Gastroesophageal sphincter (tissue), 4 donors: ENCODE measurements around the gene MYOCD. TPM values are rescaled to one million over a fixed set of nuclear protein-coding genes. Genes with fewer than 3 reads are reported as not detected.

Experiments
- ATAC-seq: fragments of 150-250 bp; one replicate; pipeline ENCODE4 v1.9.1; 2016; ENCODE audit warnings: mild to moderate bottlenecking, moderate library complexity
- H3K27ac ChIP-seq, 4 donors: fragments of 200-600 bp; sonication (generic) in 3 of 4; 1 replicate in 3 of 4; 2 replicates in 1 of 4; pipeline ENCODE4 v1.5.1; 2016 to 2019
- H3K27me3 ChIP-seq: fragments of 200-600 bp; sonication (generic); one replicate; pipeline ENCODE4 v1.5.1; 2019
- H3K36me3 ChIP-seq, 2 donors: fragments of 200-600 bp; sonication (generic); one replicate each; pipeline ENCODE4 v1.5.1; 2019; ENCODE audit warnings: control low read depth in 1 of 2
- H3K4me1 ChIP-seq, 3 donors: fragments of 200-600 bp; sonication (generic); 1 replicate in 2 of 3; 2 replicates in 1 of 3; pipeline ENCODE4 v1.5.1; 2016 to 2019; ENCODE audit warnings: control low read depth in 2 of 3
- H3K4me3 ChIP-seq, 2 donors: fragments of 200-600 bp; sonication (generic); one replicate each; pipeline ENCODE4 v1.5.1; 2019; ENCODE audit warnings: mild to moderate bottlenecking in 1 of 2, moderate library complexity in 1 of 2
- H3K9me3 ChIP-seq, 3 donors: fragments of 200-600 bp; sonication (generic); one replicate each; pipeline ENCODE4 v1.5.1; 2017 to 2019; ENCODE audit warnings: control low read depth in 2 of 3
- EP300 ChIP-seq: sonication (generic); formaldehyde crosslinking; IDR thresholded peaks from one replicate; pipeline ENCODE4 v1.6.1; 2017; ENCODE audit warnings: antibody characterized with exemption, mild to moderate bottlenecking
- POLR2A ChIP-seq, 2 donors: fragments of 450-650 bp; IDR thresholded peaks; one replicate each; pipeline ENCODE4 v1.6.1; 2017; ENCODE audit warnings: antibody characterized with exemption in 2 of 2, mild to moderate bottlenecking in 2 of 2, moderate library complexity in 1 of 2
- POLR2AphosphoS5 ChIP-seq: sonication (generic); formaldehyde crosslinking; IDR thresholded peaks from one replicate; pipeline ENCODE4 v1.6.1; 2017; ENCODE audit warnings: antibody characterized with exemption
- WGBS, 2 donors: methylation state at CpG; one replicate each; pipeline ENCODE4 v1.1.5; 2018; ENCODE audit warnings: low coverage in 1 of 2; 5-methylcytosine and 5-hydroxymethylcytosine counted together
- total RNA-seq, 4 donors: library from RNA; depleted of rRNA; stranded (reverse); fragments of >200 nt; gene quantifications; one replicate each; pipeline ENCODE4 v1.1.0, GENCODE V29; 2016
- TF ChIP-seq, protein P1 (sequence below), 4 experiments: fragments of 200-600 bp in 2 of 4; fragments of 450-650 bp in 2 of 4; sonication (generic) in 1 of 4; IDR thresholded peaks; one replicate each; pipeline ENCODE4 v1.5.1; 2017 to 2019; ENCODE audit warnings: antibody characterized with exemption in 4 of 4, mild to moderate bottlenecking in 2 of 4, moderate library complexity in 2 of 4

MYOCD gene
- total RNA-seq, 4 donors from 2014 or later: 93.0 to 219 (median 120) TPM

DNA sequence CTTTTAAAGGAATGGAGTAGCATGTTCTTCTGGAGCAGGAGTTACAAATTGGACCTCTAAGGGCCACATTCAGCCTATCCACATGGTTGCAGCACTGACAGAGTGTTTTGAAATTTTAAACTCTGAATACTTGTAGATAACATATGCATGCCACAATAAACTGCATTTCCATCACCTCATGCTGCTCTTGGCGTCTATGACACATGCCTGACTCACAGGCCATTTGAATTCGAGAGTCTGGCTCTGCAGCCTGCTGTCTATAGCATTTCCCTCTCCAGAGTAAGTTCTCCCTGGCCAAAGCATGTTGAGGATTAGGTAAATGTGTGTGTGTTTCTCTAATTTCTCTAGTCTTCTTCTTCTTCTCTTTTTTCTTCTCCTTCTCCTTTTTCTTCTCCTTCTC lies 28.7 kb upstream of the MYOCD start:
- no peaks in the 10 kb centered on the region for H3K27me3 ChIP-seq
- TF ChIP-seq EP300 (no peak), POLR2AphosphoS5 (peak; percentile 65), POLR2A (IDR thresholded peaks at IDR 0.05) (no peak)
- TF ChIP-seq, protein P1, sequence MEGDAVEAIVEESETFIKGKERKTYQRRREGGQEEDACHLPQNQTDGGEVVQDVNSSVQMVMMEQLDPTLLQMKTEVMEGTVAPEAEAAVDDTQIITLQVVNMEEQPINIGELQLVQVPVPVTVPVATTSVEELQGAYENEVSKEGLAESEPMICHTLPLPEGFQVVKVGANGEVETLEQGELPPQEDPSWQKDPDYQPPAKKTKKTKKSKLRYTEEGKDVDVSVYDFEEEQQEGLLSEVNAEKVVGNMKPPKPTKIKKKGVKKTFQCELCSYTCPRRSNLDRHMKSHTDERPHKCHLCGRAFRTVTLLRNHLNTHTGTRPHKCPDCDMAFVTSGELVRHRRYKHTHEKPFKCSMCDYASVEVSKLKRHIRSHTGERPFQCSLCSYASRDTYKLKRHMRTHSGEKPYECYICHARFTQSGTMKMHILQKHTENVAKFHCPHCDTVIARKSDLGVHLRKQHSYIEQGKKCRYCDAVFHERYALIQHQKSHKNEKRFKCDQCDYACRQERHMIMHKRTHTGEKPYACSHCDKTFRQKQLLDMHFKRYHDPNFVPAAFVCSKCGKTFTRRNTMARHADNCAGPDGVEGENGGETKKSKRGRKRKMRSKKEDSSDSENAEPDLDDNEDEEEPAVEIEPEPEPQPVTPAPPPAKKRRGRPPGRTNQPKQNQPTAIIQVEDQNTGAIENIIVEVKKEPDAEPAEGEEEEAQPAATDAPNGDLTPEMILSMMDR (IDR thresholded peaks at IDR 0.05): no peak
- 3 to 20% methylated on average over 2 of the region's 2 CpGs for WGBS, 2 donors
- no peaks in the 10 kb centered on the region for H3K36me3 ChIP-seq
- peaks cover 0 to 11% (median 0%) of the 10 kb centered on the region in 3 donors for H3K4me1 ChIP-seq
- peak overlapping the region in 1 of 4 donors; percentile 49 for H3K27ac ChIP-seq
- no peak overlapping the region for H3K4me3 ChIP-seq
- no peaks in the 10 kb centered on the region for H3K9me3 ChIP-seq
- no peak for ATAC-seq

DNA sequence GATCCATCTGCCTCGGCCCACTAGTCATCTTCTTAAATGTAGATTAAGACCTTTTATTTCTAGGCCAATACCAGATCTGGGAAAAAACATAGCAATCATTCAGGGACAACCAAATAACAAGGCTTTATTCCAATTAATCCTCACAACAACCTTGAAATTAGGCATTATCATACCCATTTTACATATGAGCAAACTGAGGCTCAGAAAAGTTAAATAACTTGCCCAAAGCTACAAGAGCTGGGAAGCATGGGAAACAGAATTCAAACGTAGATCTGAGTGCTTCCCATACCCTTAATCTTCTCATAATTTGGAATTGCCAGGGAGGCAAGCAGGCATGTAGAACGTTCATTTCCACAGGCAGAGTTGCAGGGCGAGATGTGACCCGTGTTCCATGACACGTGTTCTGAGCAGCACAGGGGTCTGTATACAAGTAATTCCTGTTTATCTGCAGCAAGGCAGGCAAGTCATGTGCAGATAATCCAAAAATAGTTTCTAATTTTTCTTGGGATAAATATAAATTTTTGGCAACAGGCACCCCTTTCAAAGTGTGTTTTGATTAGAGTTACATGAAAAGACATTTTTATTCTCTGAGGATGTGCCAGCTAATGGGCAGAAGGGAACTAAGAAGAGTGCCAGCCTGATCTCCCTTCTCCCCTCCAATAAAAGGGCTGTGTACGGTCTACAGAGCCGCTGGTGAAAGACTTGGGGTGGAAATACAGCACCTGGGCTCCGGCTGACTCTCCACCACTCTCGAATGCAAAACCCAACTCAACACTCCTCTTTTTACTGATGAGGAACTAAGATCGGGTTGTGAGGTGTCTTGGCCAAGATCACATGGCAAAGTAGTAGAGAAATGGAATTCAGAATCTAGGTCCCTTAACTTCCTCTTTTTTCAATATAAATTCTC lies 27.7 kb upstream of the MYOCD start:
- WGBS, 2 donors: 46 to 53% methylated on average over 10 of the region's 11 CpGs
- H3K9me3 ChIP-seq: no peaks in the 10 kb centered on the region
- peaks cover 0 to 19% (median 0%) of the 10 kb centered on the region in 3 donors for H3K4me1 ChIP-seq
- ATAC-seq: no peak
- peak overlapping the region in 1 of 4 donors; percentile 49 for H3K27ac ChIP-seq
- TF ChIP-seq POLR2AphosphoS5: peak; percentile 42
- no peak for TF ChIP-seq EP300
- no peaks in the 10 kb centered on the region for H3K27me3 ChIP-seq
- no peaks in the 10 kb centered on the region for H3K36me3 ChIP-seq
- H3K4me3 ChIP-seq: no peak overlapping the region

DNA sequence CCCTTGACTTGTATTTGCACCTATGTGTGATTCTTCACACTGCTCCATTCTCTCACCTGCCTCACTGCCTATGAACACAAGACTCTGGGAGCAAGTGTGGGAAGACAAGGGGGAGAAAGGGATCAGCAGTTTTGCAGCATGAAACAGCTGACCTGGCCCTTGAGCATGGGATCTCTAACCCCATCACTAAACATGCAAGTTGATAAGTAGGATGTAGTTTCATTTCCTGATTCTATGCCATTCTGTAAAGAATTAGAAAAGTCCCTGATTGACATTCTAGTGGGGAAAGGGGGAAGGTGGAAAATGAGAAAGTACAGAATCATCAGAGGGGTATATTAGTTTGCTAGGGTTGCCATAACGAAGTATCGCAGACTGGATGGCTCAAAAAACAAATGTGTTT lies 25.3 kb upstream of the MYOCD start:
- Histone ChIP-seq H3K4me1 (peaks cover 0 to 19% (median 0%) of the 10 kb centered on the region in 3 donors), H3K4me3 (no peak overlapping the region), H3K27ac (no peak overlapping the region), H3K9me3 (no peaks in the 10 kb centered on the region), H3K36me3 (no peaks in the 10 kb centered on the region), H3K27me3 (no peaks in the 10 kb centered on the region)
- no peak for ATAC-seq
- 85 to 95% methylated on average over 2 of the region's 2 CpGs for WGBS, 2 donors
- TF ChIP-seq EP300 (no peak), POLR2A (IDR thresholded peaks at IDR 0.05) (no peak), POLR2AphosphoS5 (no peak)
- TF ChIP-seq, protein P1 (IDR thresholded peaks at IDR 0.05): no peak

DNA sequence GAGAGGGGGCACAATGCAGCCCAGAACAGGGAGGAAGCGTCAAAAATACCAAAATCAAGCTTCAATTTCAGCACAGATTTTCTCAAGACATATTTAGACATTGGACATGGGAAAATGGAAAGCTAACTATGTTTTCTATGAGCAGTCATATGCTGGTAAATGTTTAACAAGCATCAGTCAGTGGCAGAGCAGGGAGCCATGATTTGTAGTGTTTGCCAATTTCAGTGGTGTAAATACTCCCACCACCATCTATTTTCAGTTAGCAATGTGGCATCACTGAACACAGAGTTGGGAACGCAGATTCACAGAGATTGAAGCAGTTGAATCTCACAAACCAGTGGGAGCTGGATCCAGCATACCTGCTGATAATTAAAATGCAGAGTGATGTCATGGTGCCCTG lies 24.6 kb upstream of the MYOCD start:
- H3K36me3 ChIP-seq: no peaks in the 10 kb centered on the region
- no peaks in the 10 kb centered on the region for H3K27me3 ChIP-seq
- H3K4me1 ChIP-seq: peaks cover 0 to 19% (median 0%) of the 10 kb centered on the region in 3 donors
- H3K27ac ChIP-seq: no peak overlapping the region
- ATAC-seq: no peak
- TF ChIP-seq POLR2AphosphoS5 (no peak), EP300 (no peak), POLR2A (IDR thresholded peaks at IDR 0.05) (no peak)
- TF ChIP-seq, protein P1 (IDR thresholded peaks at IDR 0.05): no peak
- H3K9me3 ChIP-seq: no peaks in the 10 kb centered on the region
- WGBS, 2 donors: 79 to 100% methylated on average over 2 of the region's 2 CpGs
- H3K4me3 ChIP-seq: no peak overlapping the region

DNA sequence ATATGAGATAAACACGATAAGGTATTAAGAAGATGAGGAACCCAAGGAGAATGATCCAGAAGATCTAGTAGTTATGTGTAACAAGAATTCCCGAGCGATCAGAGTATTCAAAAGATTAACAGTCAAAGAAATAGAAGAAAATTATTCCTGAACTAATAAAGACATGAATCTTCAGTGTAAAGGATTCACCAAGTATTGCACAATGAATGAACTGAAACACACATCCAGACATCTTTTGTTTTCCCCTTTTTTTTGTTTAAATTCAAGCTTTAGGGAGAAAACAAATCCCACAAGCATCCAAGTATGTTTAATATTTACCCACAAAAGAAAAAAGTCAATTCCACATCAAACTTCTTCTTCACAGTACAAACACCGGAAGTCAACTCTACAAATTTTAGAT lies 23.7 kb upstream of the MYOCD start:
- no peak for ATAC-seq
- TF ChIP-seq, protein P1 (IDR thresholded peaks at IDR 0.05): no peak
- no peak for TF ChIP-seq POLR2A (IDR thresholded peaks at IDR 0.05)
- no peak for TF ChIP-seq POLR2AphosphoS5
- no peak for TF ChIP-seq EP300
- WGBS, 2 donors: 77 to 89% methylated on average over 3 to 4 of the region's 4 CpGs
- H3K4me1 ChIP-seq: peaks cover 0 to 19% (median 0%) of the 10 kb centered on the region in 3 donors
- no peaks in the 10 kb centered on the region for H3K9me3 ChIP-seq
- H3K36me3 ChIP-seq: no peaks in the 10 kb centered on the region
- H3K27ac ChIP-seq: no peak overlapping the region
- no peak overlapping the region for H3K4me3 ChIP-seq
- H3K27me3 ChIP-seq: no peaks in the 10 kb centered on the region
